Vagina (tissue), 2 donors: ENCODE data around the gene CTSA. TPM values are rescaled to one million over a fixed set of nuclear protein-coding genes. Genes with fewer than 3 reads are reported as not detected.

Experiments used
- DNase-seq, 2 donors: peaks; one replicate each; pipeline ENCODE4 v3.0.0-alpha.2; 2017; ENCODE audit errors: extremely low spot score in 2 of 2
- H3K27ac ChIP-seq: fragments of 200-600 bp; sonication (generic); one replicate; pipeline ENCODE4 v1.5.1; 2019
- H3K27me3 ChIP-seq: fragments of 200-600 bp; sonication (generic); one replicate; pipeline ENCODE4 v1.5.1; 2019
- H3K36me3 ChIP-seq, 2 donors: fragments of 200-600 bp; sonication (generic); one replicate each; pipeline ENCODE4 v1.5.1; 2017 to 2019
- H3K4me1 ChIP-seq: fragments of 200-600 bp; sonication (generic); one replicate; pipeline ENCODE4 v1.5.1; 2019
- H3K4me3 ChIP-seq, 2 donors: fragments of 200-600 bp; sonication (generic); 1 replicate in 1 of 2; 2 replicates in 1 of 2; pipeline ENCODE4 v1.5.1; 2016 to 2019
- H3K9me3 ChIP-seq: fragments of 200-600 bp; sonication (generic); one replicate; pipeline ENCODE4 v1.5.1; 2019
- POLR2A ChIP-seq, 2 donors: fragments of 450-650 bp; IDR thresholded peaks; one replicate each; pipeline ENCODE4 v1.6.1; 2017; ENCODE audit warnings: antibody characterized with exemption in 2 of 2, mild to moderate bottlenecking in 2 of 2, moderate library complexity in 2 of 2
- POLR2AphosphoS5 ChIP-seq, 2 donors: sonication (generic); formaldehyde crosslinking; IDR thresholded peaks; one replicate each; pipeline ENCODE4 v1.9.0; 2017; ENCODE audit warnings: antibody characterized with exemption in 2 of 2, mild to moderate bottlenecking in 2 of 2, low read depth in 1 of 2; ENCODE audit not compliant: insufficient read depth in 1 of 2
- intact Hi-C: fragments of 100-400 bp; cut with DNase I; formaldehyde crosslinking; loops from one replicate; pipeline ENCODE4 v1.15.1; 2023
- total RNA-seq: library from RNA; depleted of rRNA; stranded (reverse); fragments of >200 nt; gene quantifications from one replicate; pipeline ENCODE4 v1.2.3, GENCODE V29; 2016
- TF ChIP-seq, protein P1 (sequence below), 3 experiments: fragments of 450-650 bp in 2 of 3; fragments of 200-600 bp in 1 of 3; sonication (generic) in 1 of 3; IDR thresholded peaks; one replicate each; pipeline ENCODE4 v1.5.1; 2017 to 2019; ENCODE audit warnings: antibody characterized with exemption in 3 of 3, mild to moderate bottlenecking in 2 of 3, moderate library complexity in 2 of 3

The CTSA gene
- total RNA-seq, 1 donor from 2014 or later = 114 TPM

DNA sequence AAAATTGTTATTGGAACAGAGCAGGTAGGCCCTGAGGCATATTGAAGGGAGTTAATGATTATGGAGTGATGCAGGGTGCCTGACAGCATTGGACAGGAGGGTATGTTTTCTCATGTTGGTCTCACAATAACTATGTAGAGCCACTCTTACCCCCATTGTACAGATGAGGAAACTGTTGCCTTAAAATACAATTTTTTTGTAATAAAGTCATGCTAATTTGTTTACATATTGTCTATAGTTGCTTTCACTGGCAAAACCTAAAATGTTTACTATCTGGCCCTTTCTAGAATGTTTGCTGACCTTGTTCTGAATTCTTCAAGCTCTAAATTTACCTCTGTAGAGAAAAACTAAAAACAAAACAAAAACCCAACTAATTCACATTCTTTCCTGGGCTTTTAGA lies 39.6 kb upstream of the CTSA start:
- H3K4me3 ChIP-seq = no peak overlapping the region
- H3K4me1 ChIP-seq = peaks cover 29% of the 10 kb centered on the region
- intact Hi-C loops = no loop called here
- TF ChIP-seq, protein P1, sequence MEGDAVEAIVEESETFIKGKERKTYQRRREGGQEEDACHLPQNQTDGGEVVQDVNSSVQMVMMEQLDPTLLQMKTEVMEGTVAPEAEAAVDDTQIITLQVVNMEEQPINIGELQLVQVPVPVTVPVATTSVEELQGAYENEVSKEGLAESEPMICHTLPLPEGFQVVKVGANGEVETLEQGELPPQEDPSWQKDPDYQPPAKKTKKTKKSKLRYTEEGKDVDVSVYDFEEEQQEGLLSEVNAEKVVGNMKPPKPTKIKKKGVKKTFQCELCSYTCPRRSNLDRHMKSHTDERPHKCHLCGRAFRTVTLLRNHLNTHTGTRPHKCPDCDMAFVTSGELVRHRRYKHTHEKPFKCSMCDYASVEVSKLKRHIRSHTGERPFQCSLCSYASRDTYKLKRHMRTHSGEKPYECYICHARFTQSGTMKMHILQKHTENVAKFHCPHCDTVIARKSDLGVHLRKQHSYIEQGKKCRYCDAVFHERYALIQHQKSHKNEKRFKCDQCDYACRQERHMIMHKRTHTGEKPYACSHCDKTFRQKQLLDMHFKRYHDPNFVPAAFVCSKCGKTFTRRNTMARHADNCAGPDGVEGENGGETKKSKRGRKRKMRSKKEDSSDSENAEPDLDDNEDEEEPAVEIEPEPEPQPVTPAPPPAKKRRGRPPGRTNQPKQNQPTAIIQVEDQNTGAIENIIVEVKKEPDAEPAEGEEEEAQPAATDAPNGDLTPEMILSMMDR (IDR thresholded peaks at IDR 0.05) = no peak
- no peak for TF ChIP-seq POLR2A (IDR thresholded peaks at IDR 0.05)
- no peak for TF ChIP-seq POLR2AphosphoS5 (IDR thresholded peaks at IDR 0.05; ENCODE audit: insufficient read depth in 1 of 2, low read depth in 1 of 2)
- peaks cover 0 to 41% of the 10 kb centered on the region in 2 donors for H3K36me3 ChIP-seq
- no peaks in the 10 kb centered on the region for H3K9me3 ChIP-seq
- DNase-seq = no peak
- H3K27ac ChIP-seq = no peak overlapping the region
- H3K27me3 ChIP-seq = no peaks in the 10 kb centered on the region

DNA sequence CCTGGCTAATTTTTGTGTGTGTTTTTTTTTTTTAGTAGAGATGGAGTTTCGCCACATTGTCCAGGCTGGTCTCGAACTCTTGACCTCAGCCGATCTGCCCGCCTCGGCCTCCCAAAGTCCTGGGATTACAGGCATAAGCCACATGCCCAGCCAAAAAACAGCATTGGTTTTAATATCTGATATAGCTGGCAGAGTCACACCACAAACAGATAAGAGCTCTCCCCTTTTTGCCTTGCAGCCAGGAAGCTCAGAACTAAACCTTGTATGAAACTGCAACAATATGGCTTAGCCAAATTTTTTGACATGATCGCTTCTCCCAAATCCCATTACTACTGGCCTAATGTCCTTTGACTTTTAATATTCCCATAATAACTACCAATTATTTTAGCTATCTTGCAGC lies 38.8 kb upstream of the CTSA start:
- Histone ChIP-seq H3K4me1 (peaks cover 33% of the 10 kb centered on the region), H3K4me3 (no peak overlapping the region)
- DNase-seq = no peak

DNA sequence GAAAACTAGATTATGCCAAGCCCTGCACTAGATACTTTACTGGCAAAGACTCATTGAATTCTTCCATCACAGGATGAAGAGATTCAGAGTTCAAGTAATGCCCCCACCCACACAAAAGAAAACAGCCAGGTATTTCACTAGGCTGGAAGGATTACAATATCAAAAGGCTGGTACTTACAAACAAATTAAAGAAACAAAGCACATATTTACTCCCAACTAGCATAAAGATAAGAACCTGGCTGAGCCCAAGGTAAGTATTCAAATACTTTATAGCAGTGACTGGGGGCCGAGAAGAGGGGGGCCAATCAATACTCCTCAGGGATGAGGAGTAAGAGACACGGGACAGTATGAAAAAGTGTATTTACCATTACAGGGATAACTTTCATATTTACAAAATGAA lies 37.7 kb upstream of the CTSA start:
- Histone ChIP-seq H3K4me3 (no peak overlapping the region), H3K4me1 (peaks cover 43% of the 10 kb centered on the region), H3K36me3 (peaks cover 0 to 25% of the 10 kb centered on the region in 2 donors)

More for the DNA sequence above, 38.8 kb upstream of the CTSA start:
- H3K27me3 ChIP-seq = no peaks in the 10 kb centered on the region
- H3K9me3 ChIP-seq = no peaks in the 10 kb centered on the region
- no peak for TF ChIP-seq POLR2A (IDR thresholded peaks at IDR 0.05)
- TF ChIP-seq, protein P1 (IDR thresholded peaks at IDR 0.05) = no peak
- no peak for TF ChIP-seq POLR2AphosphoS5 (IDR thresholded peaks at IDR 0.05; ENCODE audit: insufficient read depth in 1 of 2, low read depth in 1 of 2)
- H3K27ac ChIP-seq = no peak overlapping the region
- intact Hi-C loops = no loop called here
- peaks cover 0 to 34% of the 10 kb centered on the region in 2 donors for H3K36me3 ChIP-seq

DNA sequence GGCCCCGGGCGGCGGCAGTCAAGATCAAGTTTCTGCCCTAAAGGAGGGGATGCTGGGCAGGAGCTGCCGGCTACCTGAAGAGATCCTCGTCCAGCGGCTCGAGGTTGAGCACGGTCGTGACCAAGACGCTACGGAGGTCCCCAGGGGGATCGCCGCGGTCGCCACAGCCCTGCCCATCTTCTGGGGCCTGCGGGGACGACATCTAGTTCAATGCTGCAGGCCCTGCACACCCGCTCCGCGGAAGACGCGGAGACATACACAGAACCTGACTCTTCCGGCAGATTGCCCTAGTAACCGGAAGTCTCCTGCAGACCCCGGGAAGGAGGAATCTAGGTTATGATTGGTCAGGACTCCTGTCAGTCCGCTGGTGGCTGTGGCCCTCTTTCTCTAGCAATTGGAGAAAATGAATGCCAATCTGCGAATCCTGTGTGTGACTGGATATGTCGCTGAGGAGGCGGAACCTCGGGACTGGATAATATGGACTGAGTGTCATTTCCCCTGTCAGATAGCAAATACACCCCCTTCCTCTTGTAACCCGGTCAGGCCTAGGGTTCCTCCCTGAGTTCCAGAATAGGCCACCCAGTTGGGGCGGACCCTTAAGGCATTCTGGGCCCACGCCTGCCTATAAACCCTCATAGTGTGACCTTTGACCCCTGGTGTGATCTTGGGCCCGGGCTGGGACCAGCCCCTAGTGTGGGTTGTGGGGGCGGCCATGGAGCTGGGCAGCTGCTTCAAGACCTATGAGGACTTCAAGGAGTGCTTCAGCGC lies 33.8 kb upstream of the CTSA start, which contains the start of the genes ACOT8 and ZSWIM3:
ACOT8 (minus strand) TSS at position 279 of the 768 bp plus-strand sequence; CDS start at position 202, 77 bp downstream.
ZSWIM3 (plus strand) TSS at position 501 of the 768 bp plus-strand sequence; CDS start at position 713, 212 bp downstream.
- peak; percentile 83 to 95 for TF ChIP-seq POLR2AphosphoS5 (IDR thresholded peaks at IDR 0.05; ENCODE audit: insufficient read depth in 1 of 2, low read depth in 1 of 2)
- TF ChIP-seq, protein P1 (IDR thresholded peaks at IDR 0.05) = no peak
- peak in 1 of 2 donors; percentile 56 for TF ChIP-seq POLR2A (IDR thresholded peaks at IDR 0.05)
- DNase-seq = peak in 1 of 2 donors; percentile 98
- intact Hi-C loops = no loop called here
- H3K36me3 ChIP-seq = peaks cover 0 to 14% of the 10 kb centered on the region in 2 donors
- H3K4me1 ChIP-seq = peaks cover 43% of the 10 kb centered on the region
- H3K9me3 ChIP-seq = no peaks in the 10 kb centered on the region
- H3K27me3 ChIP-seq = no peaks in the 10 kb centered on the region
- peak within 1 kb of the TSS; percentile 63 for H3K27ac ChIP-seq
- H3K4me3 ChIP-seq = peak within 1 kb of the TSS; percentile 74 to 83

More for the DNA sequence above, 37.7 kb upstream of the CTSA start:
- no peak overlapping the region for H3K27ac ChIP-seq
- DNase-seq = no peak
- TF ChIP-seq POLR2A (IDR thresholded peaks at IDR 0.05) (no peak), POLR2AphosphoS5 (IDR thresholded peaks at IDR 0.05; ENCODE audit: insufficient read depth in 1 of 2, low read depth in 1 of 2) (no peak)
- TF ChIP-seq, protein P1 (IDR thresholded peaks at IDR 0.05) = no peak
- H3K27me3 ChIP-seq = no peaks in the 10 kb centered on the region
- intact Hi-C loops = no loop called here
- H3K9me3 ChIP-seq = no peaks in the 10 kb centered on the region

DNA sequence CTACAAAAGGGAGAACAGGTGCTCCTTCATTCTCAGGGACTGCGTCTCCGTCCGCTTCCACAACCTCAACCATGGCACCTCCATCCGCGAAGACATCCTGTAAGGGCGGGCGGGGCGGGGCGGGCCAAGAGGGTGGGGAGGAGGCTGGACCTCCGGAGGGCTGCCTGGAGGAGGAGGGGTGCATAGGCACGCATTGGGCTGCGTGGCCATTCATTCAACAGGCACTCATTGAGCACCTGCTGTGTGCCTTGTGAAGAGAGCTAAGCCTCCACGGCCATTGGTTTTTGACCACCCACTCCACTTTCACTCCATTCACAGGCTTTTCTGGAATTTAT lies 33.3 kb upstream of the CTSA start:
- no peak for DNase-seq
- Histone ChIP-seq H3K4me3 (peak overlapping the region; percentile 74 to 83), H3K27me3 (no peaks in the 10 kb centered on the region), H3K4me1 (peaks cover 43% of the 10 kb centered on the region), H3K36me3 (peaks cover 0 to 11% of the 10 kb centered on the region in 2 donors), H3K9me3 (no peaks in the 10 kb centered on the region), H3K27ac (peak overlapping the region; percentile 63)
- no peak for TF ChIP-seq POLR2A (IDR thresholded peaks at IDR 0.05)
- TF ChIP-seq POLR2AphosphoS5 (IDR thresholded peaks at IDR 0.05; ENCODE audit: insufficient read depth in 1 of 2, low read depth in 1 of 2) = no peak
- TF ChIP-seq, protein P1 (IDR thresholded peaks at IDR 0.05) = no peak
- intact Hi-C loops = no loop called here
